Astrocyte (in vitro differentiated cells and primary cell): ENCODE data around the gene AFG1L.

ENCODE experiments used
- CTCF ChIP-seq: IDR thresholded peaks from 2 replicates; pipeline ENCODE4 v1.5.1; 2011; ENCODE audit warnings: low read depth, mild to moderate bottlenecking, inconsistent platforms, low read length, moderate library complexity; ENCODE audit not compliant: insufficient read depth
- EZH2 ChIP-seq: IDR thresholded peaks from 2 replicates; pipeline ENCODE4 v1.6.1; 2012; ENCODE audit warnings: mild to moderate bottlenecking, low read length, inconsistent platforms; ENCODE audit not compliant: insufficient read depth

- TF ChIP-seq CTCF = no peak
- TF ChIP-seq EZH2 = no peak
Measured at GRCh38 chr6:108531332-108531731, 236.5 kb downstream of the AFG1L start.
